ENCODE results near the gene PRAC2. TPM values are rescaled to one million over a fixed set of nuclear protein-coding genes. Genes with fewer than 3 reads are reported as not detected.
"Not testable (repeated sequence)": the region's sequence is repeated elsewhere in the genome, so short reads cannot be mapped to it uniquely, and the experiment has no call there.

The PRAC2 gene
- not detected for polyA plus RNA-seq (ENCODE audit: insufficient read length in 4 of 4)

DNA sequence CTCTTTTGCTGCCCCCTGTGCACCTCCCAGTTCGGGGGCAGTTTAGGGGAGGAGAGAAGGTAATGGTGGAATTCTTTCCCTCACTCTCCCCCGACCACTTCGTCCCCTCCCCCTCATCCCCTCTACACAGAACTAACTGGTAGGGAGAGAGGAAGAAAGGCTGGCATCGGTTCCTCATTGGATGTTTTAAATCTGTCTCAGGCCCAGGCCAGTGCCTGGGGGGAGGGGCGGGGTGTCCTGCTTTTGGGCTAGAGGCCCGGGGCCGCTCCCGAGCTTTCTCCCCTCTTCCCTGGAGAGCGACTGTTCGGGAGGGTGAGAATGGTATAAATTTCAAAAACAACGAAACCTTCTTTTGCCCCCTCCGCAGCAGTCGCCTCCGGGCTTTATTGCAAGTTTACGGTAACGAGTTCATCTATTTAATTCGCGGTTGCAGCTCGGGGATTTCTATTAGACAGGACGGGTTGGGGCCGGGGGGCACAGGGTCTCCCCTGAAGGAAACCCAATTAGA, at the start of gene PRAC2:
Gene PRAC2 (plus strand): TSS at position 271 of the 508 bp plus-strand sequence. CDS start 1,226 bp downstream, outside the sequence.
- no peak for DNase-seq (ENCODE audit: low read depth in 4 of 4, low spot score in 2 of 4)

DNA sequence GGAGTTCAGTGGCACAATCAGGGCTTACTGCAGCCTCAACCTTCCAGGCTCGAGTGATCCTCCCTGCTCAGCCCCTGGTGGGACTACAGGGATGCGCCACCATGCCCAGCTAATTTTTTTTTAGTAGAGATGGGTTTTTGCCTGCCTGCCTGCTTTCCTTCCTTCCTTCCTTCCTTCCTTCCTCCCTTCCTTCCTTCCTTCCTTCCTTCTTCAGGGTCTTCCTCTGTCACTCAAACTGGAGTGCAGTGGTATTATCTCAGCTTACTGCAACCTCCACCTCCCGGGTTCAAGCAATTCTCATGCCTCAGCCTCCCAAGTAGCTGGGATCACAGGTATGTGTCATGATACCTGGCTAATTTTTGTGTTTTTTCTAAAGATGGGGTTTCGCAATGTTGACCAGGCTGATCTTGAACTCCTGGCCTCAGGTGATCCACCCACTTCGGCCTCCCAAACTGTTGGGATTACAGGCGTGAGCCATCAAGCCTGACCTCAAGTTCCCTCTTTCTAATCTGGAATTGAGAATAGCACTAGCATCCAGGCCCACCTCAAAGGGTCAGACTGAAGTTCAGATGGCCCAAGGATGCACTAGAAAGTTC, 45.9 kb upstream of the PRAC2 start:
- DNase-seq (ENCODE audit: low read depth in 4 of 4, low spot score in 2 of 4) = no peak

GRCh38 chr17:48678141-48678971, 44.6 kb upstream of the PRAC2 start:
- peak in 3 of 4 donors; percentile 42 to 51 (median 48) for DNase-seq (ENCODE audit: low read depth in 4 of 4, low spot score in 2 of 4)

DNA sequence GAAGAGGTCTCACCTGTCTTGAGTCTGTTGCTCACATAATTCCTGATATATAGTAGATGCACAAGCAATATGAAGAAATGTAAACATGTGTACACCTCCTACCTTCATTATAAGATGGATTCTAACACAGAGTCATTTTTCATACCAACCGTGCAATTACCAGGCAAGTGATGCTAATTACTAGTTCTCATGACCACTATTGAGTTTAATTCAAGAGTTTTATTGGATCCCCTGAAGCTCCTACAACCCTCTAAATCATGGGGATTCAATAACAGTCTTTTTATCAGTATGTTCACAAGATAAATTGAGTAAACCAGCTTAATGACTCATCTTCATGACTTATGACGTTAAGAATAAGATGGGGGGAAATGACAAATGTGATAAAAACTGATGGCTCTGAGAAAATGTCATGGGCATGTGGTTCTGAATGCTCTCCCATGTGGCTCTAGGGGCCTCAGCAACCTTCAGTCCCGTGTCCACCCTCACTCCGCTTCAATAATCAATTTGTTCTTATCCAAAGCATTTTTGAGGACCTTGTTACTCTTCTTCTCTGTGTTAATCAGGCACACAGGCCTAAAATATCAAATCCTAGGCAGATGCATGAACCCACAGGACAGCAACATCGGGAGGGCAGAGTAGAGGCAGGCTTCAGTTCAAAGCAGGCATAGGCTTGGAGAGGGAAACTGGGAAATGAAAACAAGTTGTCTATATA, 43.4 kb upstream of the PRAC2 start:
- DNase-seq (ENCODE audit: low read depth in 4 of 4, low spot score in 2 of 4) = no peak

GRCh38 chr17:48681609-48682008, 41.4 kb upstream of the PRAC2 start:
- no peak for DNase-seq (ENCODE audit: low read depth in 4 of 4, low spot score in 2 of 4)

DNA sequence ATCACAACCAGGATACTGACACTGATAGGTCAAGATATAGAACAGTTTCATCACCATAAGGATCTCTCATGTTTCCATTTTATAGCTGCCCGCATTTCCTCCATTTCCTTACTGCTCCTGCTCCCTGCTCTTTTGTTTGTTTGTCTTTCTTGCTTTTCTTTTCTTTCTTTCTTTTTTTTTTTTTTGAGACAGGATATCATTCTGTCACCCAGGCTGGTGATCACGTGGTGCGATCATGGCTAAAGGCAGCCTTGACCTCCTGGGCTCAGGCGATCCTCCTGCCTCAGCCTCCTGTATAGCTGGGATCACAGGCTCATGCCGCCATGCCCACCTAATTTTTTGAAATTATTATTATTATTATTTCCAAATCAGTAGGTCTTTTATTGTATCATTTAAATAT, 32.3 kb upstream of the PRAC2 start:
- DNase-seq (ENCODE audit: low read depth in 4 of 4, low spot score in 2 of 4) = no peak

- DNase-seq (ENCODE audit: low read depth in 4 of 4, low spot score in 2 of 4) = no peak
These were observed 30.9 kb upstream of the PRAC2 start for GRCh38 chr17:48692049-48692448.

DNA sequence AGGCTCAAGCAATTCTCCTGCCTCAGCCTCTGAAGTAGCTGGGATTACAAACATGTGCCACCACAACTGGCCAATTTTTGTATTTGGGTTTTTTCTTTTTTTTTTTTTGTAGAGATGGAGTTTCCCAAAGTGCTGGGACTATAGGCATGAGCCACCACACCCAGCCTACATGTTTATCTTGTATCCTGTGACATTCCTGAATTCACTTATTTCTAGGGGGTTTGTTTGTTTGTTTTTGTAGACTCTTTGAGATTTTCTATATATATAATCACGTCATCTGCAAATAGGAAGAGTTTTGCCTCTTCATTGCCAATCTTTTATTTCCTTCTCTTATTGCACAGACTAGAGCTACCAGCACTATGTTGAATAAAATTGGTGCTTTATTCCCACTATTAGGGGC, 29.8 kb upstream of the PRAC2 start:
- DNase-seq (ENCODE audit: low read depth in 4 of 4, low spot score in 2 of 4) = no peak

GRCh38 chr17:48701864-48702532, 21.0 kb upstream of the PRAC2 start:
- no peak for DNase-seq (ENCODE audit: low read depth in 4 of 4, low spot score in 2 of 4)

- DNase-seq (ENCODE audit: low read depth in 4 of 4, low spot score in 2 of 4) = no peak
These were observed 18.4 kb upstream of the PRAC2 start for GRCh38 chr17:48704361-48705248.

DNA sequence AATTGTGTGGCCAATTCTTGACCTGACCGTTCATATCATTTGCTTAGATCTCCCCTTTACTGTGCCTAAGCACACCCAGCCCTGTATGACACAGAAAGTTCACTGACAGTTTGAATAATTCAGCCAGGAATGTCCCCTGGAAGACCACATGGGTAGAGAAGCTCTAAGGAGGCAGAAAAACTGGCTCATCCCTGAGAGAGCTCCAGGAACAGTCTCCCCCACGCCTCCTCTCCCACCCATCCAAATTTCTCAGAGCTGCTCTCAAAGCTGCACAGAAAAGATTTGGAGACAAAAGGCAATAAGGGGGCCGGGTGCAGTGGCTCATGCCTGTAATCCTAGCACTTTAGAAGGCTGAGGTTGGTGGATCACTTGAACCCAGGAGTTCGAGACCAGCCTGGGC, 11.9 kb upstream of the PRAC2 start:
- DNase-seq (ENCODE audit: low read depth in 4 of 4, low spot score in 2 of 4) = no peak

- no peak for DNase-seq (ENCODE audit: low read depth in 4 of 4, low spot score in 2 of 4)
These were observed 7.2 kb upstream of the PRAC2 start for GRCh38 chr17:48715496-48716399.

GRCh38 chr17:48716549-48716948, 6.4 kb upstream of the PRAC2 start:
- DNase-seq (ENCODE audit: low read depth in 4 of 4, low spot score in 2 of 4) = not testable (repeated sequence)

DNA sequence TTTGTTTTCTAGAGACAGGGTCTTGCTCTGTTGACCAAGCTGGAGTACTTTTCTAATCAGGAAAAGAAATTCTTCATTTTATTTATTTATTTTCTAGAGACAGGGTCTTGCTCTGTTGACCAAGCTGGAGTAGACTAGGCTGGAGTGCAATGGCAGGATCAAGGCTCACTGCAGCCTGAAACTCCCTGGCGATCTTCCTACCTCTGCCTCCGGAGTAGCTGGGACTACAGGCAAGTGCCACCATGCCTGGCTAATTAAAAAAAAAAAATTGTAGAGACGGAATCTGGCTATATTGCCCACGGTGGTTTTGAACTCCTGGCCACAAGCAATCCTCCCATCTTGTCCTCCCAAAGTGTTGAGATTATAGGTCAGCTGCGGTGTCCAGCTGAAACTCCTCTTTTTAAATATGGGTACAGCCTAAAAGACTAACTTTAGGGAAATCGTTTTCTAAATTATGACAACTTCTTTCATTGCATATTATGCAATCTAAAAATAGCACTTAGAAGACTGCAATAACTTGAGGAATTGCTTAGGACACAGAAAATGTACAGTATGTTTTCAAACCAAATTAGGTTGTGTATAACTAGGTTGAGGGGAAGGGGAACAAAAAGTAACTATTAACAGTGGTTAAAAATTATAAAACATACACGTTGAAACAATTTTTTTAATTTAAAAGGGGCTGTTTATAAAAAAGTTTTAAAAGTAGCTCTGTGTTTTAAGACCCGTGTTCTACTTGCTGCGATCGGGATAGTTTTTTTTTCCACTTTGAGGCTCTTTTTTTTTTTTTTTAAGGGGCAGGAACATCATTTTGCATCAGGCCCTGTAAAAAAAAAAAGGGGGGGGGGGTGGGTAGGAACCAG, 5.4 kb upstream of the PRAC2 start:
- DNase-seq (ENCODE audit: low read depth in 4 of 4, low spot score in 2 of 4) = no peak

GRCh38 chr17:48718227-48718760, 4.7 kb upstream of the PRAC2 start:
- DNase-seq (ENCODE audit: low read depth in 4 of 4, low spot score in 2 of 4) = no peak

GRCh38 chr17:48718761-48719641, 4.0 kb upstream of the PRAC2 start:
- DNase-seq (ENCODE audit: low read depth in 4 of 4, low spot score in 2 of 4) = no peak
